GM12864 (cell line): ENCODE data around the gene CTU2.

Experiments
- DNase-seq: peaks from one replicate; pipeline ENCODE4 v3.0.0-alpha.2; 2011; ENCODE audit warnings: low read depth
- H3K4me3 ChIP-seq: 2 replicates; pipeline ENCODE4 v1.5.1; 2011; ENCODE audit warnings: mild to moderate bottlenecking, low read depth, low read length, control low read depth
- TF ChIP-seq, protein P1 (sequence below): IDR thresholded peaks from 2 replicates; pipeline ENCODE4 v1.5.1; 2011; ENCODE audit warnings: low read depth, mild to moderate bottlenecking, moderate library complexity, low read length, control low read depth, inconsistent platforms; ENCODE audit errors: missing control alignments

The CTU2 gene

DNA sequence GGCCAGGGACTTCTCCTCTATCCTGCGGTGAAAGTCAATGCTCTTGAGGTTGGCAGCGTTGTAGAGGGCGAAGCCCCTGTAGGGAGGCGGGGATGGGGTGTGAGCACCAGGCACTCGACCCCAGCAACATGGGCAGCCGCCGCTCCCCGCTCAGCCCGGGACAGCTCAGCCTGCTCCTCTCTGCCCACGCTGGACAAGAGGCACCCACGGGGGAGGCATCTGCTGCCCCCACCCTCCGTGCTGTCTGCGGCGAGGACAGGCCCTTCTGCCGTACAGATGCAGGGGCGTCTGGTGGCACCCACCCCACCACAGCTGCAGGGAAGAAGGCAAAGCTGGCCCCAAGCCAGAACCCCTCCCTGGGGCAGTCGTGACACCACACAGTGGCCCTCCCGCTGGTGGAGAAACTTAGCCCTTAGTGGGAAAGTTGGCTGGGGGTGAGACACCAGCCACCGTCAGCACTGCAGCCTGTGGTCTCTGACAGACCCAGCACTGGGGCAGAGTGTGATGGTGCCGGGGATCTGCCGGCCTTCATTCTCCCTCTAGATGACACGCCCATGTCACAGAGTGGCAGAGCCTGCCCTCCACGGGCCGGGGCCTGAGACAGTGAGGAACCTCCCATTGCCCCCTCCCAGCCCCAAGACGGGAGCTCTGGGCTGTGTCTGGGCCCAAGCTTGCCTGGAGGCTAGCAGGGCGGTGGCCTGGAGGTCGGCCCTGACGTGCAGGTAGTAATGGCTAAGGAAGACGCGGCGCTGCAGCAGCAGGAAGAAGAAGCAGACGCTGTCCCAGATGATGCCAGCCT is 19.5 kb downstream of the CTU2 start:
- no peak overlapping the region for H3K4me3 ChIP-seq
- TF ChIP-seq, protein P1, sequence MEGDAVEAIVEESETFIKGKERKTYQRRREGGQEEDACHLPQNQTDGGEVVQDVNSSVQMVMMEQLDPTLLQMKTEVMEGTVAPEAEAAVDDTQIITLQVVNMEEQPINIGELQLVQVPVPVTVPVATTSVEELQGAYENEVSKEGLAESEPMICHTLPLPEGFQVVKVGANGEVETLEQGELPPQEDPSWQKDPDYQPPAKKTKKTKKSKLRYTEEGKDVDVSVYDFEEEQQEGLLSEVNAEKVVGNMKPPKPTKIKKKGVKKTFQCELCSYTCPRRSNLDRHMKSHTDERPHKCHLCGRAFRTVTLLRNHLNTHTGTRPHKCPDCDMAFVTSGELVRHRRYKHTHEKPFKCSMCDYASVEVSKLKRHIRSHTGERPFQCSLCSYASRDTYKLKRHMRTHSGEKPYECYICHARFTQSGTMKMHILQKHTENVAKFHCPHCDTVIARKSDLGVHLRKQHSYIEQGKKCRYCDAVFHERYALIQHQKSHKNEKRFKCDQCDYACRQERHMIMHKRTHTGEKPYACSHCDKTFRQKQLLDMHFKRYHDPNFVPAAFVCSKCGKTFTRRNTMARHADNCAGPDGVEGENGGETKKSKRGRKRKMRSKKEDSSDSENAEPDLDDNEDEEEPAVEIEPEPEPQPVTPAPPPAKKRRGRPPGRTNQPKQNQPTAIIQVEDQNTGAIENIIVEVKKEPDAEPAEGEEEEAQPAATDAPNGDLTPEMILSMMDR = no peak
- no peak for DNase-seq

- DNase-seq = no peak
- H3K4me3 ChIP-seq = no peak overlapping the region
- TF ChIP-seq, protein P1 = no peak
Measured at GRCh38 chr16:88726408-88726749, 20.1 kb downstream of the CTU2 start.

DNA sequence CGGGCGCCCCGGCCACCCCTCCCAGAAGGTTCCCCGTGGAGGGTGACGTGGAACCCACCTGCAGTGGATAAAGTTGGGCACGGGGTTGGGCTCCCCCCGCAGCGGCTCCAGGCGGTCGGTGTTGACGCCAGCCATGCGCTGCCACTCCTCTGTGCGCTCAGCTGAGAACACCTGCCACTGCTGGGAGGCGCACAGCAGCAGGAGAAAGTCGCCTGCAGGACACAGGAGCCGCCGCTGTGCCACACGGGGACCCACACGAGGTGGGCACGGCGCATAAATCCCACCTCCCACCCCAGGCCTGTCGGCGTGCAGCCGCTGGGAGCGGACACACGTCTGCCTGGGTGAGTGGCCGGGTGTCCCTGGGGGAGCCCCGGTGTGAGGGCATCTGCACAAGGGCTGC is 20.7 kb downstream of the CTU2 start:
- TF ChIP-seq, protein P1 = no peak
- no peak overlapping the region for H3K4me3 ChIP-seq
- DNase-seq = no peak

GRCh38 chr16:88727871-88728270 is 21.6 kb downstream of the CTU2 start:
- no peak for DNase-seq
- TF ChIP-seq, protein P1 = no peak
- no peak overlapping the region for H3K4me3 ChIP-seq

DNA sequence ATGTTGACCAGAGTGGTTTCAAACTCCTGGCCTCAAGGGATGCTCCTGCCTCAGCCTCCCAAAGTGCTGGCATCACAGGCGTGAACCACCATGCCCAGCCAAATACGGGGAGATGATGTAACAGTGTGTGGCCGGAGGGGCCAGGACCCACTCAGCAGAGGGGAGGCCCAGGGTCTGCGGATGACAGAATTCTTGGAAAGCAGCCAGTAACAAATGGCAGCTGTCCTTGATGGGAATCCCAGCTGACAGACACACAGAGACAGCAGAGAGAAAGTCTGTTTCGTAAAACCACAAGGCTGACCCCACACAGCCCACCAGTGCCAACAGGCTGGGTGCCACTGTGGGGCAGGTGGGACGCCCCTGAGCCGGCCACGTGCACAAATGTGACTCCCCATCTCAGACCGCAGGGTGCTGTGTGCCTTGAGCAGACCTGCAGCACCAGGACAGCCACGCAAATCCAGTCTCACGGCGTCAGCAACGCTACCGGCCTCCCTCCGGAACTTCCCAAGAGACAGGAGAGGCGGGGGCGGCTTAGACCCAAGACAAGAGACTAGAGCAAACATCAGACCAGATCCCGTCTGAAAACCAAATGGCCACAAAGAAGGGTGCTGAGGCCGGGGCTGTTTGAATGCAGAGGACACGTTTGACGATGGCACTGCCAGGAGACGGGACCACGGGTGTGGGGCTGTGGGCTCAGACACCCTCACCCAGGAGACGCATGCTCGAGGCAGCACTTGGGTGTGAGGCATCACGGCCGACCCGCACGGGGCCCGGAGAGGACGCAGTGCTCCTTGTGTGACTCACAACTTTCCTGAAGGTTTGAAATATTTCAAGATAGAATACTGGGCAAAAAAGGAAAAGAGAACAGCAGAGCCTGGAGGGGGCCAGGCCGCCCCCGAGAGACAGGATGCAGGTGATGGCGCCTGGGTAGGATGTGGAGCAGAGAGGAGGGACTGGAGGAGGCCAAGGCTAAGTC is 24.6 kb downstream of the CTU2 start:
- no peak for DNase-seq
- TF ChIP-seq, protein P1 = no peak
- H3K4me3 ChIP-seq = no peak overlapping the region

GRCh38 chr16:88731699-88732098 is 25.4 kb downstream of the CTU2 start:
- DNase-seq = no peak
- no peak overlapping the region for H3K4me3 ChIP-seq
- TF ChIP-seq, protein P1 = no peak
